Left renal cortex interstitium (tissue), 4 donors: ENCODE data around the gene RFX2. TPM values are rescaled to one million over a fixed set of nuclear protein-coding genes. Genes with fewer than 3 reads are reported as not detected.
A peak's percentile ranks its signal among the peaks of the same experiment; 100 is the strongest.

ENCODE experiments used
- DNase-seq, 4 donors: peaks; one replicate each; pipeline ENCODE4 v3.0.0-alpha.2; 2013; ENCODE audit warnings: low read depth in 4 of 4, low spot score in 2 of 4, missing footprints in 1 of 4
- polyA plus RNA-seq, 4 donors: library from polyadenylated mRNA; unstranded; fragments of 120-200 nt; gene quantifications; one replicate each; pipeline ENCODE4 v1.2.1, GENCODE V29; 2013; ENCODE audit not compliant: insufficient read length in 4 of 4

RFX2 gene
- 10 to 100 TPM in 2 of 4 donors, 1 to 10 TPM in 2; 6.7 to 11.1 (median 8.8) TPM for polyA plus RNA-seq

GRCh38 chr19:6110360-6110977, at the start of gene RFX2:
Gene RFX2, minus strand, starts transcription at chr19:6110500. Its CDS starts 63,004 bp downstream, at chr19:6047496.
- peak; percentile 90 to 98 (median 96) for DNase-seq

GRCh38 chr19:6156033-6156432, 45.7 kb upstream of the RFX2 start:
- no peak for DNase-seq

GRCh38 chr19:6150289-6150688, 40.0 kb upstream of the RFX2 start:
- DNase-seq: no peak

GRCh38 chr19:6141217-6141616, 30.9 kb upstream of the RFX2 start:
- DNase-seq: no peak

GRCh38 chr19:6138511-6138910, 28.2 kb upstream of the RFX2 start:
- no peak for DNase-seq

- no peak for DNase-seq
Measured at GRCh38 chr19:6138066-6138465, 27.8 kb upstream of the RFX2 start.

GRCh38 chr19:6133231-6133630, 22.9 kb upstream of the RFX2 start:
- no peak for DNase-seq

- no peak for DNase-seq
Measured at GRCh38 chr19:6132482-6132881, 22.2 kb upstream of the RFX2 start.

GRCh38 chr19:6127716-6128335, 17.5 kb upstream of the RFX2 start:
- DNase-seq: no peak

GRCh38 chr19:6126335-6126974, 16.2 kb upstream of the RFX2 start:
- no peak for DNase-seq

GRCh38 chr19:6125571-6125989, 15.3 kb upstream of the RFX2 start:
- DNase-seq: no peak

- no peak for DNase-seq
Measured at GRCh38 chr19:6119031-6119430, 8.7 kb upstream of the RFX2 start.

GRCh38 chr19:6118043-6118442, 7.7 kb upstream of the RFX2 start:
- DNase-seq: no peak

GRCh38 chr19:6117534-6117933, 7.2 kb upstream of the RFX2 start:
- DNase-seq: no peak

- no peak for DNase-seq
Measured at GRCh38 chr19:6116749-6117430, 6.6 kb upstream of the RFX2 start.

GRCh38 chr19:6115992-6116391, 5.7 kb upstream of the RFX2 start:
- DNase-seq: no peak

- DNase-seq: no peak
Measured at GRCh38 chr19:6113616-6114188, 3.4 kb upstream of the RFX2 start.

- DNase-seq: no peak
Measured at GRCh38 chr19:6109947-6110346, 353 bp downstream of the RFX2 start.

GRCh38 chr19:6108721-6109633, 1.3 kb downstream of the RFX2 start:
- DNase-seq: no peak
